PC-3 (cell line): ENCODE data around the gene ALOXE3. TPM values are rescaled to one million over a fixed set of nuclear protein-coding genes. Genes with fewer than 3 reads are reported as not detected.
A peak's percentile ranks its signal among the peaks of the same experiment; 100 is the strongest.

ENCODE experiments used
- ATAC-seq: fragments of 200-7000 bp; cut with Tn5 transposase; 2 replicates; pipeline ENCODE4 v1.9.1; 2020; ENCODE audit warnings: mild to moderate bottlenecking, moderate library complexity
- BruUV-seq: library from RNA; stranded (reverse); fragments of 400-500 nt; replicated peaks from 2 replicates; lab custom pipeline; 2021; lab: Mats Ljungman, UMichigan
- CTCF ChIA-PET: fragments of 300-600 bp; sonication (Branson Sonifier 250); formaldehyde crosslinking; loops from one replicate; lab custom pipeline; 2022; ENCODE audit warnings: antibody characterized with exemption; lab: Charles Lee
- POLR2A ChIA-PET: fragments of 300-600 bp; sonication (Branson Sonifier 250); formaldehyde crosslinking; loops from one replicate; lab custom pipeline; 2022; ENCODE audit warnings: antibody characterized with exemption; ENCODE audit not compliant: unreplicated experiment; lab: Charles Lee
- DNase-seq: peaks from one replicate; pipeline ENCODE4 v3.0.0-alpha.2; 2015
- H2AFZ ChIP-seq: fragments of 300-600 bp; sonication (generic); 2 replicates; pipeline ENCODE4 v1.6.0; 2016; ENCODE audit warnings: antibody characterized with exemption, low read length
- H3F3A ChIP-seq: fragments of 300-600 bp; sonication (generic); one replicate; pipeline ENCODE4 v1.6.0; 2017; ENCODE audit warnings: antibody characterized with exemption, low read length, control low read depth, mild to moderate bottlenecking; ENCODE audit not compliant: unreplicated experiment
- H3K27ac ChIP-seq: fragments of 300-600 bp; sonication (generic); 2 replicates; pipeline ENCODE4 v1.5.1; 2016; ENCODE audit warnings: mild to moderate bottlenecking, low read length
- H3K27me3 ChIP-seq: fragments of 300-600 bp; sonication (generic); 2 replicates; pipeline ENCODE4 v1.6.1; 2016; ENCODE audit warnings: low read length, mixed read lengths
- H3K36me3 ChIP-seq: fragments of 300-600 bp; sonication (generic); 2 replicates; pipeline ENCODE4 v1.6.1; 2016; ENCODE audit warnings: low read depth, mixed run types, low read length, mixed read lengths
- H3K4me1 ChIP-seq: fragments of 300-600 bp; sonication (generic); 2 replicates; pipeline ENCODE4 v1.5.1; 2016; ENCODE audit warnings: low read length; ENCODE audit not compliant: insufficient read depth
- H3K4me2 ChIP-seq: fragments of 300-600 bp; sonication (generic); 2 replicates; pipeline ENCODE4 v1.6.0; 2016; ENCODE audit warnings: low read length
- H3K4me3 ChIP-seq: fragments of 300-600 bp; sonication (generic); 2 replicates; pipeline ENCODE4 v1.5.1; 2016; ENCODE audit warnings: mild to moderate bottlenecking, low read length, mixed read lengths
- H3K79me2 ChIP-seq: fragments of 300-600 bp; sonication (generic); 2 replicates; pipeline ENCODE4 v1.6.1; 2017; ENCODE audit warnings: low read length, mixed read lengths
- H3K9ac ChIP-seq: fragments of 300-600 bp; sonication (generic); 2 replicates; pipeline ENCODE4 v1.6.0; 2016; ENCODE audit warnings: mild to moderate bottlenecking, low read length
- H3K9me2 ChIP-seq: fragments of 300-600 bp; sonication (generic); replicated peaks from 2 replicates; pipeline ENCODE4 v1.6.1; 2016; ENCODE audit warnings: mixed run types, low read length, mixed read lengths
- H3K9me3 ChIP-seq: fragments of 300-600 bp; sonication (generic); 2 replicates; pipeline ENCODE4 v1.6.1; 2016; ENCODE audit warnings: low read length, mixed read lengths
- H4K20me1 ChIP-seq: fragments of 300-600 bp; sonication (generic); 2 replicates; pipeline ENCODE4 v1.6.1; 2016; ENCODE audit warnings: low read length, mixed read lengths
- CTCF ChIP-seq: fragments of 300-600 bp; sonication (generic); conservative IDR thresholded peaks from 2 replicates; pipeline ENCODE4 v1.5.1; 2017; ENCODE audit warnings: antibody characterized with exemption, low read depth, mild to moderate bottlenecking, low read length
- EZH2 ChIP-seq: fragments of 300-600 bp; sonication (generic); IDR thresholded peaks from one replicate; pipeline ENCODE4 v1.6.1; 2017; ENCODE audit warnings: antibody characterized with exemption, mild to moderate bottlenecking, low read length; ENCODE audit not compliant: unreplicated experiment
- EZH2phosphoT487 ChIP-seq: fragments of 300-600 bp; sonication (generic); IDR thresholded peaks from 2 replicates; pipeline ENCODE4 v1.6.1; 2018; ENCODE audit warnings: mild to moderate bottlenecking, antibody characterized with exemption, low read length, borderline replicate concordance
- intact Hi-C: fragments of 100-400 bp; cut with micrococcal nuclease; formaldehyde crosslinking; loops from 2 replicates; pipeline ENCODE4 v1.9.0; 2023
- total RNA-seq: library from RNA; depleted of rRNA; stranded (reverse); fragments of >200 nt; gene quantifications from 2 replicates; pipeline ENCODE4 v1.2.3, GENCODE V29; 2014

Gene ALOXE3
- total RNA-seq, 1 experiment from 2014 or later = 1.4 TPM

GRCh38 chr17:8158267-8159031 is 40.1 kb upstream of the ALOXE3 start:
- intact Hi-C loops = no loop called here
- Histone ChIP-seq H3K36me3 (no peaks in the 10 kb centered on the region; the same call in 1 of the 2 replicates), H3K27me3 (no peaks in the 10 kb centered on the region), H3K4me1 (peaks cover 41% of the 10 kb centered on the region), H3K4me2 (no peak overlapping the region), H3K79me2 (peaks cover 42% of the 10 kb centered on the region), H2AFZ (no peak overlapping the region), H3K4me3 (no peak overlapping the region), H3K9me3 (no peaks in the 10 kb centered on the region), H3K27ac (no peak overlapping the region), H4K20me1 (peaks cover 15% of the 10 kb centered on the region; the same call in 1 of the 2 replicates), H3F3A (no peaks in the 10 kb centered on the region), H3K9ac (no peak overlapping the region), H3K9me2 (no peaks in the 10 kb centered on the region)
- POLR2A ChIA-PET = no interaction called here
- ATAC-seq = peak; percentile 17; the same call in 1 of the 2 replicates
- CTCF ChIA-PET = interaction anchor here (0.6 kb wide), 1 partner anchor 61 kb away, joined by 4 read pairs; no protein-coding TSS in a partner anchor
- TF ChIP-seq EZH2 (no peak), EZH2phosphoT487 (no peak), CTCF (peak; percentile 73)
- DNase-seq = peak; percentile 88
- no TSS peak for BruUV-seq

DNA sequence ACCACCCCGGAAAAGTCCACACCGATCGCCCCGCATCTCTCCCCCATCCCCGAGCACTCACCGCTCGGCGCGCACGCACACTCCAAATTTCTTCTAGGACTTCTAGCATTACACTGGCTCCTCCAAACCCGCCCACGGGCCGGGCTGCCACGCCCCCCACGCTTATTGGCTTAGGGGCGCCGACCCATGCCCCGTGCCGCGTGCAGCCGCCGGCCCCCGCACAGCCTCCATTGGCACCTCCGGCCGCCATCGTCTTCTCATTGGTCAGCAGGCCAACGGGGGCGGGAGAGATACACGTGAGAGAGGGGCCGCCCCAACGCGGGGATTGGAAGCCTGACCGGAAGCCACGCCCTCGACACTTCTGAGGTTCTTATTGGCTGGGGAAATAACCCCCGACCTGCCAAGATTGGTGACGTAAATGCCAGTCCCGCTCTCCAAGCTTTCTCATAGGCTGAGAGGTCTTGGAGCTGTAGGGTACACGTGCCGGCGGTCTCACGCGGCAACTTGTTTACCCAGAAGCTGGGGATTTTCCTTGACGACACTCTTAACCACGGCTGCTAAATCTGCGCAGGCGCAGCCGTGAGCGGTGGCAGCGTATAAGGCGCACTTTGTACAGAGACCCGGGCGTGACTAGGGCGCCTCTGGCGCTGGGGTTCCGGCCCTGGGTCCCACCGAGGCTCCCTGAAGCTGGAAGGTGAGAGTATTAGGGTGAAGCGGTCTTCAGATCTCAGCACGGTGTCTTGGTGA is 38.1 kb upstream of the ALOXE3 start:
- no peaks in the 10 kb centered on the region for H3K9me2 ChIP-seq
- peak overlapping the region; percentile 77 for H3K27ac ChIP-seq
- intact Hi-C loops = loop anchor here (1.0 kb wide), 2 partner anchors 18 to 36 kb away; no protein-coding TSS in a partner anchor
- H3K36me3 ChIP-seq = no peaks in the 10 kb centered on the region; the same call in 1 of the 2 replicates
- peak overlapping the region; percentile 90 for H3K4me2 ChIP-seq
- DNase-seq (peak; percentile 99), ATAC-seq (peak; percentile 65)
- CTCF ChIA-PET = no interaction called here
- POLR2A ChIA-PET = interaction anchor here (0.6 to 1.0 kb wide), 2 partner anchors 17 to 273 kb away, joined by 3 to 5 read pairs; no protein-coding TSS in a partner anchor
- H3K4me3 ChIP-seq = peak overlapping the region; percentile 93
- BruUV-seq = no TSS peak
- H3K4me1 ChIP-seq = peaks cover 42% of the 10 kb centered on the region
- H3F3A ChIP-seq = no peaks in the 10 kb centered on the region
- H3K9me3 ChIP-seq = no peaks in the 10 kb centered on the region
- no peaks in the 10 kb centered on the region for H3K27me3 ChIP-seq
- peaks cover 36% of the 10 kb centered on the region for H3K79me2 ChIP-seq
- no peak for TF ChIP-seq EZH2phosphoT487
- TF ChIP-seq EZH2 = no peak
- TF ChIP-seq CTCF = no peak
- H3K9ac ChIP-seq = peak overlapping the region; percentile 88
- peak overlapping the region; percentile 68 for H2AFZ ChIP-seq
- H4K20me1 ChIP-seq = peaks cover 12% of the 10 kb centered on the region; the same call in 1 of the 2 replicates
